KMS-11 (cell line): ENCODE measurements around the gene PALM.

Experiments
- H2AFZ ChIP-seq: fragments of 200-600 bp; sonication (generic); 2 replicates; pipeline ENCODE4 v1.6.1; 2016; ENCODE audit warnings: antibody characterized with exemption, mixed run types, low read depth
- H3K27ac ChIP-seq: fragments of 200-600 bp; sonication (generic); 2 replicates; pipeline ENCODE4 v1.6.1; 2016; ENCODE audit warnings: mild to moderate bottlenecking, mixed run types
- H3K27me3 ChIP-seq: fragments of 200-600 bp; sonication (generic); 2 replicates; pipeline ENCODE4 v1.6.1; 2017; ENCODE audit warnings: mild to moderate bottlenecking, low read depth, mixed run types, moderate library complexity; ENCODE audit not compliant: insufficient read depth
- H3K36me3 ChIP-seq: fragments of 200-600 bp; sonication (generic); 2 replicates; pipeline ENCODE4 v1.6.1; 2017; ENCODE audit warnings: mild to moderate bottlenecking, mixed run types; ENCODE audit not compliant: insufficient read depth
- H3K4me1 ChIP-seq: fragments of 200-600 bp; sonication (generic); 2 replicates; pipeline ENCODE4 v1.6.1; 2016; ENCODE audit warnings: mild to moderate bottlenecking, low read depth, mixed run types; ENCODE audit not compliant: poor library complexity, severe bottlenecking
- H3K4me2 ChIP-seq: fragments of 200-600 bp; sonication (generic); 2 replicates; pipeline ENCODE4 v1.7.0; 2016; ENCODE audit warnings: mild to moderate bottlenecking, mixed run types
- H3K4me3 ChIP-seq: fragments of 200-600 bp; sonication (generic); IDR thresholded peaks from 2 replicates; pipeline ENCODE4 v1.6.1; 2017; ENCODE audit warnings: low read depth, low read length, mixed read lengths; ENCODE audit not compliant: insufficient read depth
- H3K79me2 ChIP-seq: fragments of 200-600 bp; sonication (generic); 2 replicates; pipeline ENCODE4 v1.6.1; 2016; ENCODE audit warnings: low read depth, mixed run types; ENCODE audit not compliant: insufficient read depth
- H3K9ac ChIP-seq: fragments of 200-600 bp; sonication (generic); 2 replicates; pipeline ENCODE4 v1.6.1; 2016; ENCODE audit warnings: mild to moderate bottlenecking, mixed run types
- H4K20me1 ChIP-seq: fragments of 200-600 bp; sonication (generic); 2 replicates; pipeline ENCODE4 v1.6.1; 2016; ENCODE audit warnings: mild to moderate bottlenecking, mixed run types; ENCODE audit not compliant: insufficient read depth
- TF ChIP-seq, protein P1 (sequence below): fragments of 200-600 bp; sonication (generic); conservative IDR thresholded peaks from 2 replicates; pipeline ENCODE4 v1.6.1; 2017; ENCODE audit warnings: low read depth, mild to moderate bottlenecking, antibody characterized with exemption, low read length, moderate library complexity, mixed read lengths

The PALM gene

DNA sequence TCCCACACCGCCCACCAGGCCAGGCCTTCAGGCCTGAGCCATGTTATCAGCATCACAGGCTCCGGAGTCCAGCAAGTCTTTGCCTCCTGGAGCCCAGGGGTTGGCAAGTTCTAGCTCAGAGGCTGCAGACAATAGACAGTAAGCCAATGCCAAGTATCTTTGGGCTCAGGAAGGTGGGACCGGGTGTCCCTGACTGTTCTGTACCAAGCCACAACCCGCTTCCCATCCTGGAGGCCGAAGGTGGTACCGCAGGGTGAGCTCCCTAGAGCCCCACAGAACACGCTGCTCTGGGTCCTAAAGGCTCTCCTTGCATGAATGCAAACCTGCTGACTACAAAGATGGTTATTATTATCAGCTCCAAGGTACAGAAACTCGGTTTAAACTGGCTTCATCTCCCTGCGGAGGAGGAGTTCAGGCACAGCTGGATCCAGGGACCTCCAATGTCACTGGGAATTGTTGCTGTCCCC is 38.1 kb upstream of the PALM start:
- Histone ChIP-seq H3K27ac (no peak overlapping the region), H3K79me2 (no peaks in the 10 kb centered on the region), H3K27me3 (peaks cover 84% of the 10 kb centered on the region), H3K4me3 (no peak overlapping the region), H4K20me1 (no peaks in the 10 kb centered on the region), H2AFZ (no peak overlapping the region), H3K36me3 (no peaks in the 10 kb centered on the region), H3K9ac (no peak overlapping the region), H3K4me2 (no peak overlapping the region), H3K4me1 (no peaks in the 10 kb centered on the region)
- TF ChIP-seq, protein P1, sequence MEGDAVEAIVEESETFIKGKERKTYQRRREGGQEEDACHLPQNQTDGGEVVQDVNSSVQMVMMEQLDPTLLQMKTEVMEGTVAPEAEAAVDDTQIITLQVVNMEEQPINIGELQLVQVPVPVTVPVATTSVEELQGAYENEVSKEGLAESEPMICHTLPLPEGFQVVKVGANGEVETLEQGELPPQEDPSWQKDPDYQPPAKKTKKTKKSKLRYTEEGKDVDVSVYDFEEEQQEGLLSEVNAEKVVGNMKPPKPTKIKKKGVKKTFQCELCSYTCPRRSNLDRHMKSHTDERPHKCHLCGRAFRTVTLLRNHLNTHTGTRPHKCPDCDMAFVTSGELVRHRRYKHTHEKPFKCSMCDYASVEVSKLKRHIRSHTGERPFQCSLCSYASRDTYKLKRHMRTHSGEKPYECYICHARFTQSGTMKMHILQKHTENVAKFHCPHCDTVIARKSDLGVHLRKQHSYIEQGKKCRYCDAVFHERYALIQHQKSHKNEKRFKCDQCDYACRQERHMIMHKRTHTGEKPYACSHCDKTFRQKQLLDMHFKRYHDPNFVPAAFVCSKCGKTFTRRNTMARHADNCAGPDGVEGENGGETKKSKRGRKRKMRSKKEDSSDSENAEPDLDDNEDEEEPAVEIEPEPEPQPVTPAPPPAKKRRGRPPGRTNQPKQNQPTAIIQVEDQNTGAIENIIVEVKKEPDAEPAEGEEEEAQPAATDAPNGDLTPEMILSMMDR = no peak

DNA sequence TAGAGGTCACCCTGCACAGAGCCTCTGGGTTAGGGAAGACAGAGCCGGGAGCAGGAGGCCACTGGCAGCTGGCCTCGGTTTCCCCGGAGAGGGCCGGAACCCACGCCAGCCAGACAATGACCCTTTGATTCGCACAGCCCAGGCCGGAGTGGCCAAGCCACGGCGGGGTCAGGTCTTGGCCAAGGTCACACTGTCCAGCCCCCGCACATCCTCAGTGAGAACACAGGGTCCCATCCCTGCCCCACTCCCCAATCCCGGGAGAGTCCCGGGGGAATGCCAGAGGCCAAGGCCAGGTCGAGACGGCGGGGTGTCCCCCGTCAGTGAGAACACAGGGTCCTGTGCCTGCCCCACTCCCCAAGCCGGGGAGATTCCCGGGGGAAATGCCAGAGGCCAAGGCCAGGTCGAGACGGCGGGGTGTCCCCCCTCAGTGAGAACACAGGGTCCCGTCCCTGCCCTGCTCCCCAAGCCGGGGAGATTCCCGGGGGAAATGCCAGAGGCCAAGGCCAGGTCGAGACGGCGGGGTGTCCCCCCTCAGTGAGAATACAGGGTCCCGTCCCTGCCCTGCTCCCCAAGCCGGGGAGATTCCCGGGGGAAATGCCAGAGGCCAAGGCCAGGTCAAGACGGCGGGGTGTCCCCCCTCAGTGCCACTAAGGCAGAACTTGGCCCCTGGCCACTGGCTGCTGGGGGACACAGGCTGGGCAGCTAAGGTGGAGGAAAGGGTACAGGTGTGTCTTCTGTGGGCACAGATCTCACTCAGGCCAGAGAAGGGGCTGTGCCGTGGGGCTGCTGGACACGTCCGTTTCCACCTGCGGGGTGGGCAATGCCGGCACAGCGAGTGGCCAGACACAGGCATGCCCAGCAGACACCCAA is 34.2 kb upstream of the PALM start:
- Histone ChIP-seq H2AFZ (no peak overlapping the region), H3K27me3 (peaks cover 72% of the 10 kb centered on the region), H3K4me1 (peaks cover 10% of the 10 kb centered on the region), H4K20me1 (no peaks in the 10 kb centered on the region), H3K79me2 (no peaks in the 10 kb centered on the region), H3K36me3 (no peaks in the 10 kb centered on the region), H3K4me2 (no peak overlapping the region), H3K4me3 (no peak overlapping the region), H3K9ac (no peak overlapping the region), H3K27ac (no peak overlapping the region)
- TF ChIP-seq, protein P1 = no peak

DNA sequence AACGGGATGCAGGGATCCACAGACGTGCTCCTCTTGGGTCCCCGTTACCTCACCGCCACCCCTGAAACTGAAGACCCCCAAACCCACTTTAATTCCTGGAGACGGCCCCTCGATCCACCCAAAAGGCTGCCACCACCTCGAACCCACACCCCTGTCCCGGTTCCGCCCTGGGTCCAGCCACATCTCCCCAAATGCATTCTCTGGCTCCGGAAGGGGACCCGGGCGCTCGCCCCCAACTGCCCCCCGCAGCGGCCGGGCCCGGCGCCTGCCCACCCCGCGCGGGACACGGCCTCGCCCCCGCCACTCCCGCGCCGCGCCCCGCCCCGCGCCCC is 32.8 kb upstream of the PALM start:
- H2AFZ ChIP-seq = no peak overlapping the region
- no peak overlapping the region for H3K9ac ChIP-seq
- H3K4me2 ChIP-seq = no peak overlapping the region
- TF ChIP-seq, protein P1 = no peak
- H4K20me1 ChIP-seq = no peaks in the 10 kb centered on the region
- peaks cover 10% of the 10 kb centered on the region for H3K4me1 ChIP-seq
- H3K27ac ChIP-seq = no peak overlapping the region
- no peaks in the 10 kb centered on the region for H3K36me3 ChIP-seq
- no peak overlapping the region for H3K4me3 ChIP-seq
- H3K79me2 ChIP-seq = no peaks in the 10 kb centered on the region
- peaks cover 59% of the 10 kb centered on the region for H3K27me3 ChIP-seq

DNA sequence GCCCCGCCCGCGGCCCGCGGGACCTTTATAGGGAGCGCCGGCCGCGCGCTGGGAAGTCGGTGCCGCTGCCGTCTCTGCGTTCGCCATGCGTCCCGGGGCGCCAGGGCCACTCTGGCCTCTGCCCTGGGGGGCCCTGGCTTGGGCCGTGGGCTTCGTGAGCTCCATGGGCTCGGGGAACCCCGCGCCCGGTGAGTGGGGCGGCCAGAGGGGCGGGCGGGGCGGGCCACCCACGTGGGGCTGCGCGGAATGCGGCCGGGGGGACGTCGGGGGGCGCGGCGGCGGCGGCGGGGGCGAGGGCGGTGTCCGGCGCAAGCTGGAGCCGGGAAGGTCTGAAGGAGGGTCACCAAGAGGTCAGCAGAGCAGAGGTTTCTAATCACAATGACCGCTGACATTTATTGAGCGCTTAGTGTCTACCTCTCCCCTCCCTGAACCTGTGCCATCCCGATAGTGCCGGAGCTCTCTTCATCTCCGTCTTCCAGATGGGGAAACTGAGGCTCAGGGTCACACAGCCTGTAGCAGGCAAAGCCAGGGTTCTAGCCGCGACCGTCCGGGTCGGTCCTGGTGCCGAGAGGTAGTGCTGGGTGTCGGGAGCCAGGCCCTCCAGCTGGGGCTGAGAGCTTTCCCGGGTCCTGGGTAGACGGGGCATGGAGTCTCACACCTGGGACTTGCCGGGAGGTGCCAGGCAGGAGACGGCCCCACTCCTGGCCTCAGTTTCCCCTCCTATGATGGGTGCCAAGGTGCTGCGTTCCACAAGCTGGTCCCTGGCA is 32.2 kb upstream of the PALM start, which contains the start of gene FSTL3:
Gene FSTL3 (plus strand): TSS at position 54 of the 767 bp plus-strand sequence. CDS start 32 bp downstream, at position 86.
- H3K27ac ChIP-seq = no peak within 1 kb of the TSS

More for the DNA sequence above, 32.2 kb upstream of the PALM start, which contains the start of gene FSTL3:
- H3K27me3 ChIP-seq = peaks cover 54% of the 10 kb centered on the region
- TF ChIP-seq, protein P1 = no peak
- H4K20me1 ChIP-seq = no peaks in the 10 kb centered on the region
- no peak within 1 kb of the TSS for H3K4me2 ChIP-seq
- peaks cover 10% of the 10 kb centered on the region for H3K4me1 ChIP-seq
- H2AFZ ChIP-seq = no peak within 1 kb of the TSS
- H3K36me3 ChIP-seq = no peaks in the 10 kb centered on the region
- no peak within 1 kb of the TSS for H3K4me3 ChIP-seq
- H3K9ac ChIP-seq = no peak within 1 kb of the TSS
- no peaks in the 10 kb centered on the region for H3K79me2 ChIP-seq
